ENCODE measurements around the gene NMD3.

DNA sequence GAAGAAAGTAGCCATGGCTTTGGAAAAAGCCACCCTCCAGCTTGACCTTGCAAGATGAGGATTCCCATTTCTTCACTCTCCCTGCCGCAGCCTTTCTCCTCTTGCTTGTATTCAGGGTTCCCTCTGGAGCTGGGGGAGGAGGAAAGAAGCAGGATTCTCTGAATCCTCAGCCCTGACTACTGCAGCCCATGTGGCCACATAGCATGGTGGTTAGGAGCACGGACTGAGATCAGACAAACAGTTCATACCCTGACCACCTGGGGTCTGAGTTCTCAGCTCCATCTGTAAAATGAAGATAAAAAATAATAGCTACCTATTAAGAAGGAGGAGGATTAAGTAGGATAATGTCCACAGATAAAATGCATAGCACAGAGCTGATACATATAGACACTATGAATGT is 72.3 kb downstream of the NMD3 start:
- TF ChIP-seq, protein P1, sequence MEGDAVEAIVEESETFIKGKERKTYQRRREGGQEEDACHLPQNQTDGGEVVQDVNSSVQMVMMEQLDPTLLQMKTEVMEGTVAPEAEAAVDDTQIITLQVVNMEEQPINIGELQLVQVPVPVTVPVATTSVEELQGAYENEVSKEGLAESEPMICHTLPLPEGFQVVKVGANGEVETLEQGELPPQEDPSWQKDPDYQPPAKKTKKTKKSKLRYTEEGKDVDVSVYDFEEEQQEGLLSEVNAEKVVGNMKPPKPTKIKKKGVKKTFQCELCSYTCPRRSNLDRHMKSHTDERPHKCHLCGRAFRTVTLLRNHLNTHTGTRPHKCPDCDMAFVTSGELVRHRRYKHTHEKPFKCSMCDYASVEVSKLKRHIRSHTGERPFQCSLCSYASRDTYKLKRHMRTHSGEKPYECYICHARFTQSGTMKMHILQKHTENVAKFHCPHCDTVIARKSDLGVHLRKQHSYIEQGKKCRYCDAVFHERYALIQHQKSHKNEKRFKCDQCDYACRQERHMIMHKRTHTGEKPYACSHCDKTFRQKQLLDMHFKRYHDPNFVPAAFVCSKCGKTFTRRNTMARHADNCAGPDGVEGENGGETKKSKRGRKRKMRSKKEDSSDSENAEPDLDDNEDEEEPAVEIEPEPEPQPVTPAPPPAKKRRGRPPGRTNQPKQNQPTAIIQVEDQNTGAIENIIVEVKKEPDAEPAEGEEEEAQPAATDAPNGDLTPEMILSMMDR (IDR thresholded peaks at IDR 0.05), result no peak
- TF ChIP-seq POLR2A (IDR thresholded peaks at IDR 0.05), result no peak

Data from Peyer's patch (tissue), 4 donors.